Osteocyte (in vitro differentiated cells): Measurements from ENCODE around the gene FAM167B. TPM values are rescaled to one million over a fixed set of nuclear protein-coding genes. Genes with fewer than 3 reads are reported as not detected.
"Not testable (repeated sequence)": the region's sequence is repeated elsewhere in the genome, so short reads cannot be mapped to it uniquely, and the experiment has no call there.

Source experiments
- DNase-seq: peaks from one replicate; pipeline ENCODE4 v3.0.0; 2021; ENCODE audit warnings: mixed read lengths; ENCODE audit not compliant: unreplicated experiment; ENCODE audit errors: extremely low spot score
- H3K27ac Mint-ChIP-seq: one replicate; pipeline ENCODE4 v1.8.0; 2021; ENCODE audit warnings: mild to moderate bottlenecking, mixed read lengths; ENCODE audit not compliant: unreplicated experiment
- H3K27me3 Mint-ChIP-seq: one replicate; pipeline ENCODE4 v1.8.0; 2021; ENCODE audit warnings: mixed read lengths; ENCODE audit not compliant: unreplicated experiment
- H3K36me3 Mint-ChIP-seq: one replicate; pipeline ENCODE4 v1.8.0; 2021; ENCODE audit warnings: mixed read lengths; ENCODE audit not compliant: unreplicated experiment
- H3K4me1 Mint-ChIP-seq: one replicate; pipeline ENCODE4 v1.8.0; 2021; ENCODE audit warnings: mixed read lengths; ENCODE audit not compliant: unreplicated experiment
- H3K4me3 Mint-ChIP-seq: one replicate; pipeline ENCODE4 v1.8.0; 2021; ENCODE audit warnings: mild to moderate bottlenecking, moderate library complexity, mixed read lengths; ENCODE audit not compliant: unreplicated experiment
- H3K9me3 Mint-ChIP-seq: one replicate; pipeline ENCODE4 v1.8.0; 2021; ENCODE audit warnings: mixed read lengths; ENCODE audit not compliant: unreplicated experiment
- CTCF ChIP-seq: fragments of 200-600 bp; sonication (generic); IDR thresholded peaks from 2 replicates; pipeline ENCODE4 v1.5.0; 2021; ENCODE audit warnings: antibody characterized with exemption, mild to moderate bottlenecking, moderate library complexity
- total RNA-seq: library from RNA; stranded (reverse); gene quantifications from 2 replicates; pipeline ENCODE4 v1.2.1, GENCODE V29; 2021

Gene FAM167B
- total RNA-seq, 1 donor from 2014 or later: 2.8 TPM

GRCh38 chr1:32274646-32275340 lies 27.8 kb downstream of the FAM167B start:
- no peak for DNase-seq
- H3K4me3 Mint-ChIP-seq: no peak overlapping the region
- H3K9me3 Mint-ChIP-seq: no peaks in the 10 kb centered on the region
- peaks cover 5% of the 10 kb centered on the region for H3K4me1 Mint-ChIP-seq
- H3K27ac Mint-ChIP-seq: no peak overlapping the region
- no peaks in the 10 kb centered on the region for H3K36me3 Mint-ChIP-seq
- peaks cover 18% of the 10 kb centered on the region for H3K27me3 Mint-ChIP-seq
- no peak for TF ChIP-seq CTCF

- Mint-ChIP-seq H3K36me3 (no peaks in the 10 kb centered on the region), H3K27me3 (peaks cover 18% of the 10 kb centered on the region), H3K27ac (no peak overlapping the region), H3K4me3 (no peak overlapping the region), H3K4me1 (peaks cover 5% of the 10 kb centered on the region), H3K9me3 (no peaks in the 10 kb centered on the region)
- no peak for DNase-seq
- no peak for TF ChIP-seq CTCF
Measured at GRCh38 chr1:32275424-32275823, 28.4 kb downstream of the FAM167B start.

GRCh38 chr1:32276032-32276782 lies 29.2 kb downstream of the FAM167B start:
- Mint-ChIP-seq H3K4me1 (peaks cover 5% of the 10 kb centered on the region), H3K9me3 (no peaks in the 10 kb centered on the region), H3K4me3 (no peak overlapping the region), H3K27ac (no peak overlapping the region), H3K27me3 (peaks cover 18% of the 10 kb centered on the region), H3K36me3 (no peaks in the 10 kb centered on the region)
- no peak for DNase-seq
- no peak for TF ChIP-seq CTCF

- not testable (repeated sequence) for H3K27me3 Mint-ChIP-seq, DNase-seq, H3K4me1 Mint-ChIP-seq, H3K27ac Mint-ChIP-seq, H3K4me3 Mint-ChIP-seq, H3K36me3 Mint-ChIP-seq, H3K9me3 Mint-ChIP-seq
Measured at GRCh38 chr1:32284777-32285176, 37.8 kb downstream of the FAM167B start.

GRCh38 chr1:32285658-32286057 lies 38.6 kb downstream of the FAM167B start:
- no peak for TF ChIP-seq CTCF
- DNase-seq: no peak
- no peaks in the 10 kb centered on the region for H3K9me3 Mint-ChIP-seq
- H3K4me3 Mint-ChIP-seq: no peak overlapping the region
- H3K27ac Mint-ChIP-seq: no peak overlapping the region
- no peaks in the 10 kb centered on the region for H3K27me3 Mint-ChIP-seq
- no peaks in the 10 kb centered on the region for H3K36me3 Mint-ChIP-seq
- H3K4me1 Mint-ChIP-seq: no peaks in the 10 kb centered on the region
